ENCODE results near the gene RIPOR3. TPM values are rescaled to one million over a fixed set of nuclear protein-coding genes. Genes with fewer than 3 reads are reported as not detected.

RIPOR3 gene
- total and polyA plus RNA-seq, 9 of the 15 experiments (the other 6 are each of a cell fraction or from before 2014, with no cell fraction given): 3.3 to 62.7 (median 21.4) TPM

DNA sequence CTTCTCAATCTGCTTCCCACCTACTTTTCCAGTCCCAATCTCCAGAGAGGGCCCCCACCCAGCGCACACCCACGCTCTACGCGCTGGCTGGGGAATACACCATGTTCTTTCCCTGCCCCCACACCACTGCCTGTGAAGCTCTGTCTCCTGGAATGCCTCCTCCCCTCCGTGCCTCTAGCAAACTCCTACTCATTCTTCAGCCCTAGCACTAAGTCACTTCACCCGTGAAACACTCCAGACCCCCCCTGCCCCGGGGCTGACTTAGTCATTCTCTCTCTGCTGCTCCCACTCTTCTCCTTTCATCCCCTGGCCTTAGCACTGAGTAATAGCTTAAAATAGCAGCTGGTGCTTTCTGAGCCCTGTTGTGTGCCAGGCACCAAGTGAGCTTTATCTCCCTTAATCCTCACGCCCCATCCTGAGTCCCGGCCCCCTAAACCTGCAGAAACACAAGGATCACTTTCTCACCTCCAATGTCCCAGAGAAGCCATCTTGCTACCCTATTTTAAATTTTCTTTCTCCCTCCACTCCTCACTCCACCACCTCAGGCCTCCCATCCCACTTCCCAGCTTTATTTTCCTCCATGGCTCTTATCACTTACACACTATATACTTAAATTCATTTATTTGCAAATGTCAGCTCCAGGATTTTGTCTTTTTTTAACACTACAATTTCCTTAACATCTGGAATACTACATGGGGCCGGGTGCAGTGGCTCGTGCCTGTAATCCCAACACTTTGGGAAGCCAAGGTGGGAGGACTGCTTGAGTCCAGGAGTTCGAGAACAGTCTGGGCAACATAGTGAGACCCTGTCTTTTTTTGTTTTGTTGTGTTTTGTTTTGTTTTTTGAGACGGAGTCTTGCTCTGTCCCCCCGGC, 33.7 kb upstream of the RIPOR3 start (continued):
- TF ChIP-seq ZNF764 (CRISPR knock-in tag; IDR thresholded peaks at IDR 0.05; ENCODE audit: low read depth) (no peak), POLR3G (IDR thresholded peaks at IDR 0.05; ENCODE audit: extremely low read depth, insufficient read length, insufficient replicate concordance) (no peak), KDM4B (IDR thresholded peaks at IDR 0.05; ENCODE audit: borderline replicate concordance in 2 of 2, low read depth in 1 of 2) (peak in 1 of 2 experiments; percentile 51; a peak in 1 of 4 replicates), KAT7 (CRISPR knock-in tag; IDR thresholded peaks at IDR 0.05; ENCODE audit: borderline replicate concordance) (peak; percentile 49; the same call in 1 of the 2 replicates), ZNF274 (IDR thresholded peaks at IDR 0.05; ENCODE audit: borderline replicate concordance, low read depth, low read length) (no peak), CEBPG (CRISPR knock-in tag; IDR thresholded peaks at IDR 0.05) (no peak), CEBPG (tag; conservative IDR thresholded peaks at IDR 0.05 in 1 of 2, IDR thresholded peaks at IDR 0.05 in 1 of 2) (no peak), PTBP1 (IDR thresholded peaks at IDR 0.05; ENCODE audit: low read depth, low read length) (no peak), SRSF3 (IDR thresholded peaks at IDR 0.05; ENCODE audit: insufficient read depth, low read length) (no peak), POLR2AphosphoS5 (IDR thresholded peaks at IDR 0.05; ENCODE audit: control insufficient read depth, insufficient read depth, low read depth, low read length) (peak; percentile 69), THRAP3 (IDR thresholded peaks at IDR 0.05; ENCODE audit: borderline replicate concordance) (no peak), HDAC2 (IDR thresholded peaks at IDR 0.05) (peak; percentile 79), ARHGAP35 (IDR thresholded peaks at IDR 0.05; ENCODE audit: partially characterized antibody) (no peak), XRCC5 (IDR thresholded peaks at IDR 0.05; ENCODE audit: low read depth, low read length) (no peak; the same call in 1 of the 2 replicates), PHB (CRISPR knock-in tag; IDR thresholded peaks at IDR 0.05) (no peak), CBX8 (IDR thresholded peaks at IDR 0.05; ENCODE audit: borderline replicate concordance, extremely low read depth, low read depth, low read length, poor library complexity, severe bottlenecking) (no peak), FOXJ3 (CRISPR knock-in tag; IDR thresholded peaks at IDR 0.05) (no peak), NFE2 (IDR thresholded peaks at IDR 0.05; ENCODE audit: low read depth) (peak; percentile 72), XRCC3 (IDR thresholded peaks at IDR 0.05) (no peak), TFAM (CRISPR knock-in tag; conservative IDR thresholded peaks at IDR 0.05) (no peak), DPF2 (IDR thresholded peaks at IDR 0.05) (peak; percentile 92)
- TF ChIP-seq, protein P1, sequence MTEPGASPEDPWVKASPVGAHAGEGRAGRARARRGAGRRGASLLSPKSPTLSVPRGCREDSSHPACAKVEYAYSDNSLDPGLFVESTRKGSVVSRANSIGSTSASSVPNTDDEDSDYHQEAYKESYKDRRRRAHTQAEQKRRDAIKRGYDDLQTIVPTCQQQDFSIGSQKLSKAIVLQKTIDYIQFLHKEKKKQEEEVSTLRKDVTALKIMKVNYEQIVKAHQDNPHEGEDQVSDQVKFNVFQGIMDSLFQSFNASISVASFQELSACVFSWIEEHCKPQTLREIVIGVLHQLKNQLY (CRISPR knock-in tag; conservative IDR thresholded peaks at IDR 0.05): no peak
- TF ChIP-seq, protein P2, sequence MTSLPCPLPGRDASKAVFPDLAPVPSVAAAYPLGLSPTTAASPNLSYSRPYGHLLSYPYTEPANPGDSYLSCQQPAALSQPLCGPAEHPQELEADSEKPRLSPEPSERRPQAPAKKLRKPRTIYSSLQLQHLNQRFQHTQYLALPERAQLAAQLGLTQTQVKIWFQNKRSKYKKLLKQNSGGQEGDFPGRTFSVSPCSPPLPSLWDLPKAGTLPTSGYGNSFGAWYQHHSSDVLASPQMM (CRISPR knock-in tag; IDR thresholded peaks at IDR 0.05): no peak
- TF ChIP-seq, protein P3, sequence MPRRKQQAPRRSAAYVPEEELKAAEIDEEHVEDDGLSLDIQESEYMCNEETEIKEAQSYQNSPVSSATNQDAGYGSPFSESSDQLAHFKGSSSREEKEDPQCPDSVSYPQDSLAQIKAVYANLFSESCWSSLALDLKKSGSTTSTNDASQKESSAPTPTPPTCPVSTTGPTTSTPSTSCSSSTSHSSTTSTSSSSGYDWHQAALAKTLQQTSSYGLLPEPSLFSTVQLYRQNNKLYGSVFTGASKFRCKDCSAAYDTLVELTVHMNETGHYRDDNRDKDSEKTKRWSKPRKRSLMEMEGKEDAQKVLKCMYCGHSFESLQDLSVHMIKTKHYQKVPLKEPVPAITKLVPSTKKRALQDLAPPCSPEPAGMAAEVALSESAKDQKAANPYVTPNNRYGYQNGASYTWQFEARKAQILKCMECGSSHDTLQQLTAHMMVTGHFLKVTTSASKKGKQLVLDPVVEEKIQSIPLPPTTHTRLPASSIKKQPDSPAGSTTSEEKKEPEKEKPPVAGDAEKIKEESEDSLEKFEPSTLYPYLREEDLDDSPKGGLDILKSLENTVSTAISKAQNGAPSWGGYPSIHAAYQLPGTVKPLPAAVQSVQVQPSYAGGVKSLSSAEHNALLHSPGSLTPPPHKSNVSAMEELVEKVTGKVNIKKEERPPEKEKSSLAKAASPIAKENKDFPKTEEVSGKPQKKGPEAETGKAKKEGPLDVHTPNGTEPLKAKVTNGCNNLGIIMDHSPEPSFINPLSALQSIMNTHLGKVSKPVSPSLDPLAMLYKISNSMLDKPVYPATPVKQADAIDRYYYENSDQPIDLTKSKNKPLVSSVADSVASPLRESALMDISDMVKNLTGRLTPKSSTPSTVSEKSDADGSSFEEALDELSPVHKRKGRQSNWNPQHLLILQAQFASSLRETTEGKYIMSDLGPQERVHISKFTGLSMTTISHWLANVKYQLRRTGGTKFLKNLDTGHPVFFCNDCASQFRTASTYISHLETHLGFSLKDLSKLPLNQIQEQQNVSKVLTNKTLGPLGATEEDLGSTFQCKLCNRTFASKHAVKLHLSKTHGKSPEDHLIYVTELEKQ (CRISPR knock-in tag; IDR thresholded peaks at IDR 0.05): no peak

Measured in K562 (cell line).